ENCODE data around the gene METTL24.
A peak's percentile ranks its signal among the peaks of the same experiment; 100 is the strongest.
"Not testable (repeated sequence)": the region's sequence is repeated elsewhere in the genome, so short reads cannot be mapped to it uniquely, and the experiment has no call there.

METTL24 gene

GRCh38 chr6:110353457-110354001 lies 4.6 kb downstream of the METTL24 start:
- peaks cover 7 to 8% of the 10 kb centered on the region in 2 donors for H3K27me3 ChIP-seq (ENCODE audit: control insufficient read depth in 2 of 2, insufficient read depth in 2 of 2, low read length in 2 of 2)
- H3K4me3 ChIP-seq (ENCODE audit: low read length in 2 of 2), result no peak overlapping the region
- peaks cover 0 to 2% of the 10 kb centered on the region in 2 donors for H3K4me1 ChIP-seq (ENCODE audit: control insufficient read depth in 2 of 2, insufficient read depth in 2 of 2, low read length in 2 of 2)
- no peaks in the 10 kb centered on the region for H3K36me3 ChIP-seq (ENCODE audit: control insufficient read depth in 2 of 2, insufficient read depth in 2 of 2, low read length in 2 of 2)
- H3K9ac ChIP-seq (ENCODE audit: low read depth in 1 of 2, low read length in 2 of 2), result no peak overlapping the region
- H3K27ac ChIP-seq (ENCODE audit: low read depth in 2 of 2, low read length in 2 of 2), result peak overlapping the region; percentile 13 to 54
- H3K9me3 ChIP-seq (ENCODE audit: control insufficient read depth in 2 of 2, low read length in 2 of 2), result no peaks in the 10 kb centered on the region

- no peaks in the 10 kb centered on the region for H3K36me3 ChIP-seq (ENCODE audit: control insufficient read depth in 2 of 2, insufficient read depth in 2 of 2, low read length in 2 of 2)
- peak overlapping the region; percentile 13 to 54 for H3K27ac ChIP-seq (ENCODE audit: low read depth in 2 of 2, low read length in 2 of 2)
- no peak overlapping the region for H3K9ac ChIP-seq (ENCODE audit: low read depth in 1 of 2, low read length in 2 of 2)
- H3K27me3 ChIP-seq (ENCODE audit: control insufficient read depth in 2 of 2, insufficient read depth in 2 of 2, low read length in 2 of 2), result peaks cover 7 to 8% of the 10 kb centered on the region in 2 donors
- H3K4me1 ChIP-seq (ENCODE audit: control insufficient read depth in 2 of 2, insufficient read depth in 2 of 2, low read length in 2 of 2), result no peaks in the 10 kb centered on the region
- H3K9me3 ChIP-seq (ENCODE audit: control insufficient read depth in 2 of 2, low read length in 2 of 2), result no peaks in the 10 kb centered on the region
- no peak overlapping the region for H3K4me3 ChIP-seq (ENCODE audit: low read length in 2 of 2)
Measured at GRCh38 chr6:110352563-110353262, 5.4 kb downstream of the METTL24 start.

GRCh38 chr6:110351986-110352385 lies 6.2 kb downstream of the METTL24 start:
- Histone ChIP-seq H3K4me3 (ENCODE audit: low read length in 2 of 2) (no peak overlapping the region), H3K27ac (ENCODE audit: low read depth in 2 of 2, low read length in 2 of 2) (no peak overlapping the region), H3K9me3 (ENCODE audit: control insufficient read depth in 2 of 2, low read length in 2 of 2) (no peaks in the 10 kb centered on the region), H3K4me1 (ENCODE audit: control insufficient read depth in 2 of 2, insufficient read depth in 2 of 2, low read length in 2 of 2) (no peaks in the 10 kb centered on the region), H3K9ac (ENCODE audit: low read depth in 1 of 2, low read length in 2 of 2) (no peak overlapping the region), H3K36me3 (ENCODE audit: control insufficient read depth in 2 of 2, insufficient read depth in 2 of 2, low read length in 2 of 2) (no peaks in the 10 kb centered on the region), H3K27me3 (ENCODE audit: control insufficient read depth in 2 of 2, insufficient read depth in 2 of 2, low read length in 2 of 2) (peaks cover 3% of the 10 kb centered on the region in 2 donors)

- no peaks in the 10 kb centered on the region for H3K9me3 ChIP-seq (ENCODE audit: control insufficient read depth in 2 of 2, low read length in 2 of 2)
- H3K27me3 ChIP-seq (ENCODE audit: control insufficient read depth in 2 of 2, insufficient read depth in 2 of 2, low read length in 2 of 2), result no peaks in the 10 kb centered on the region
- H3K4me1 ChIP-seq (ENCODE audit: control insufficient read depth in 2 of 2, insufficient read depth in 2 of 2, low read length in 2 of 2), result no peaks in the 10 kb centered on the region
- no peak overlapping the region for H3K27ac ChIP-seq (ENCODE audit: low read depth in 2 of 2, low read length in 2 of 2)
- no peak overlapping the region for H3K4me3 ChIP-seq (ENCODE audit: low read length in 2 of 2)
- H3K9ac ChIP-seq (ENCODE audit: low read depth in 1 of 2, low read length in 2 of 2), result no peak overlapping the region
- no peaks in the 10 kb centered on the region for H3K36me3 ChIP-seq (ENCODE audit: control insufficient read depth in 2 of 2, insufficient read depth in 2 of 2, low read length in 2 of 2)
Measured at GRCh38 chr6:110351546-110351945, 6.6 kb downstream of the METTL24 start.

GRCh38 chr6:110350593-110350992 lies 7.6 kb downstream of the METTL24 start:
- not testable (repeated sequence) for H3K36me3 ChIP-seq (ENCODE audit: control insufficient read depth in 2 of 2, insufficient read depth in 2 of 2, low read length in 2 of 2); H3K27me3 ChIP-seq (ENCODE audit: control insufficient read depth in 2 of 2, insufficient read depth in 2 of 2, low read length in 2 of 2); H3K27ac ChIP-seq (ENCODE audit: low read depth in 2 of 2, low read length in 2 of 2); H3K9ac ChIP-seq (ENCODE audit: low read depth in 1 of 2, low read length in 2 of 2); H3K4me1 ChIP-seq (ENCODE audit: control insufficient read depth in 2 of 2, insufficient read depth in 2 of 2, low read length in 2 of 2); H3K4me3 ChIP-seq (ENCODE audit: low read length in 2 of 2); H3K9me3 ChIP-seq (ENCODE audit: control insufficient read depth in 2 of 2, low read length in 2 of 2)

- Histone ChIP-seq H3K27ac (ENCODE audit: low read depth in 2 of 2, low read length in 2 of 2) (no peak overlapping the region), H3K9me3 (ENCODE audit: control insufficient read depth in 2 of 2, low read length in 2 of 2) (no peaks in the 10 kb centered on the region), H3K4me3 (ENCODE audit: low read length in 2 of 2) (no peak overlapping the region), H3K4me1 (ENCODE audit: control insufficient read depth in 2 of 2, insufficient read depth in 2 of 2, low read length in 2 of 2) (no peaks in the 10 kb centered on the region), H3K9ac (ENCODE audit: low read depth in 1 of 2, low read length in 2 of 2) (no peak overlapping the region), H3K27me3 (ENCODE audit: control insufficient read depth in 2 of 2, insufficient read depth in 2 of 2, low read length in 2 of 2) (no peaks in the 10 kb centered on the region), H3K36me3 (ENCODE audit: control insufficient read depth in 2 of 2, insufficient read depth in 2 of 2, low read length in 2 of 2) (no peaks in the 10 kb centered on the region)
Measured at GRCh38 chr6:110348961-110349690, 9.0 kb downstream of the METTL24 start.

- no peaks in the 10 kb centered on the region for H3K4me1 ChIP-seq (ENCODE audit: control insufficient read depth in 2 of 2, insufficient read depth in 2 of 2, low read length in 2 of 2)
Measured at GRCh38 chr6:110345025-110345424, 13.1 kb downstream of the METTL24 start.

GRCh38 chr6:110342759-110343158 lies 15.4 kb downstream of the METTL24 start:
- H3K9ac ChIP-seq (ENCODE audit: low read depth in 1 of 2, low read length in 2 of 2), result no peak overlapping the region
- no peaks in the 10 kb centered on the region for H3K9me3 ChIP-seq (ENCODE audit: control insufficient read depth in 2 of 2, low read length in 2 of 2)
- H3K27me3 ChIP-seq (ENCODE audit: control insufficient read depth in 2 of 2, insufficient read depth in 2 of 2, low read length in 2 of 2), result no peaks in the 10 kb centered on the region
- H3K4me1 ChIP-seq (ENCODE audit: control insufficient read depth in 2 of 2, insufficient read depth in 2 of 2, low read length in 2 of 2), result no peaks in the 10 kb centered on the region
- H3K4me3 ChIP-seq (ENCODE audit: low read length in 2 of 2), result no peak overlapping the region
- no peak overlapping the region for H3K27ac ChIP-seq (ENCODE audit: low read depth in 2 of 2, low read length in 2 of 2)
- H3K36me3 ChIP-seq (ENCODE audit: control insufficient read depth in 2 of 2, insufficient read depth in 2 of 2, low read length in 2 of 2), result no peaks in the 10 kb centered on the region

More at GRCh38 chr6:110345025-110345424, 13.1 kb downstream of the METTL24 start:
- H3K27me3 ChIP-seq (ENCODE audit: control insufficient read depth in 2 of 2, insufficient read depth in 2 of 2, low read length in 2 of 2), result no peaks in the 10 kb centered on the region
- no peak overlapping the region for H3K27ac ChIP-seq (ENCODE audit: low read depth in 2 of 2, low read length in 2 of 2)
- no peak overlapping the region for H3K4me3 ChIP-seq (ENCODE audit: low read length in 2 of 2)
- no peak overlapping the region for H3K9ac ChIP-seq (ENCODE audit: low read depth in 1 of 2, low read length in 2 of 2)
- no peaks in the 10 kb centered on the region for H3K36me3 ChIP-seq (ENCODE audit: control insufficient read depth in 2 of 2, insufficient read depth in 2 of 2, low read length in 2 of 2)
- H3K9me3 ChIP-seq (ENCODE audit: control insufficient read depth in 2 of 2, low read length in 2 of 2), result no peaks in the 10 kb centered on the region

GRCh38 chr6:110341663-110342596 lies 16.2 kb downstream of the METTL24 start:
- Histone ChIP-seq H3K4me3 (ENCODE audit: low read length in 2 of 2) (no peak overlapping the region), H3K9me3 (ENCODE audit: control insufficient read depth in 2 of 2, low read length in 2 of 2) (no peaks in the 10 kb centered on the region), H3K27ac (ENCODE audit: low read depth in 2 of 2, low read length in 2 of 2) (no peak overlapping the region), H3K27me3 (ENCODE audit: control insufficient read depth in 2 of 2, insufficient read depth in 2 of 2, low read length in 2 of 2) (no peaks in the 10 kb centered on the region), H3K4me1 (ENCODE audit: control insufficient read depth in 2 of 2, insufficient read depth in 2 of 2, low read length in 2 of 2) (no peaks in the 10 kb centered on the region), H3K9ac (ENCODE audit: low read depth in 1 of 2, low read length in 2 of 2) (no peak overlapping the region), H3K36me3 (ENCODE audit: control insufficient read depth in 2 of 2, insufficient read depth in 2 of 2, low read length in 2 of 2) (no peaks in the 10 kb centered on the region)

Measured in mucosa of rectum (tissue), 2 donors.